Endothelial cell of umbilical vein (primary cell): ENCODE data around the gene SFXN3. TPM values are rescaled to one million over a fixed set of nuclear protein-coding genes. Genes with fewer than 3 reads are reported as not detected.

Experiments used
- BruUV-seq: library from RNA; stranded (reverse); fragments of 400-500 nt; replicated peaks from 2 replicates; lab custom pipeline; 2021; lab: Mats Ljungman, UMichigan
- CTCF ChIA-PET: fragments of 300-600, 350-600 bp; sonication (Branson Sonifier 250); formaldehyde crosslinking; loops from one replicate; lab custom pipeline; 2021; ENCODE audit warnings: antibody characterized with exemption, inconsistent platforms; lab: Charles Lee
- POLR2A ChIA-PET: fragments of 300-600, 350-600 bp; sonication (Branson Sonifier 250); formaldehyde crosslinking; loops from one replicate; lab custom pipeline; 2021; ENCODE audit warnings: antibody characterized with exemption, inconsistent platforms; lab: Charles Lee
- DNase-seq: peaks from one replicate; pipeline ENCODE4 v3.0.0-alpha.2; 2011; ENCODE audit warnings: low read depth, low spot score
- FAIRE-seq: peaks from 2 replicates; lab custom pipeline; 2011; peaks lifted over from hg19 to GRCh38; lab: Jason Lieb, UNC
- H2AFZ ChIP-seq: 2 replicates; pipeline ENCODE4 v1.6.0; 2012; ENCODE audit warnings: low read depth, low read length, control low read depth, inconsistent platforms
- H3K27ac ChIP-seq: 2 replicates; pipeline ENCODE4 v1.5.1; 2011; ENCODE audit warnings: low read depth, mild to moderate bottlenecking, control low read depth, low read length, moderate library complexity; ENCODE audit not compliant: insufficient read depth
- H3K27me3 ChIP-seq, 2 experiments: 2 replicates each; pipeline versions ENCODE4 v1.6.0 to v1.6.1; 2011; ENCODE audit warnings: low read length in 2 of 2, mixed read lengths in 1 of 2; ENCODE audit not compliant: control insufficient read depth in 2 of 2, insufficient read depth in 2 of 2
- H3K36me3 ChIP-seq, 2 experiments: 2 replicates in 1 of 2; 3 replicates in 1 of 2; pipeline ENCODE4 v1.5.1; 2011; ENCODE audit warnings: low read length in 2 of 2, mild to moderate bottlenecking in 1 of 2, moderate library complexity in 1 of 2; ENCODE audit not compliant: control insufficient read depth in 2 of 2, insufficient read depth in 2 of 2; ENCODE audit errors: extremely low read depth in 1 of 2
- H3K4me1 ChIP-seq: 3 replicates; pipeline ENCODE4 v1.5.1; 2011; ENCODE audit warnings: mild to moderate bottlenecking, low read length; ENCODE audit not compliant: control insufficient read depth, insufficient read depth; ENCODE audit errors: extremely low read depth
- H3K4me2 ChIP-seq: 2 replicates; pipeline ENCODE4 v1.6.1; 2011; ENCODE audit warnings: low read length, control low read depth, mixed read lengths; ENCODE audit not compliant: insufficient read depth
- H3K4me3 ChIP-seq, 3 experiments: fragments of 200-600 bp in 1 of 3; sonication (generic), shearing (Covaris generic) in 1 of 3; replicated peaks in 1 of 3; 2 replicates each; pipeline ENCODE4 v1.5.1; 2011 to 2016; ENCODE audit warnings: control low read depth in 3 of 3, low read length in 3 of 3, mild to moderate bottlenecking in 2 of 3, inconsistent platforms in 1 of 3, low read depth in 1 of 3, moderate library complexity in 1 of 3; ENCODE audit not compliant: insufficient read depth in 1 of 3
- H3K79me2 ChIP-seq: 2 replicates; pipeline ENCODE4 v1.6.0; 2012; ENCODE audit warnings: low read length, inconsistent platforms; ENCODE audit not compliant: control insufficient read depth, insufficient read depth
- H3K9ac ChIP-seq: replicated peaks from 2 replicates; pipeline ENCODE3; 2011; ENCODE audit warnings: low read length, control low read depth; ENCODE audit not compliant: insufficient read depth; ENCODE audit errors: extremely low read depth
- H3K9me1 ChIP-seq: replicated peaks from 3 replicates; pipeline ENCODE4 v1.6.0; 2011; ENCODE audit warnings: mild to moderate bottlenecking, low read length; ENCODE audit not compliant: control insufficient read depth, insufficient read depth; ENCODE audit errors: extremely low read depth
- H3K9me3 ChIP-seq: replicated peaks from 2 replicates; pipeline ENCODE4 v1.5.1; 2012; ENCODE audit warnings: low read length, inconsistent platforms; ENCODE audit not compliant: control insufficient read depth, insufficient read depth
- H4K20me1 ChIP-seq: replicated peaks from 2 replicates; pipeline ENCODE3; 2011; ENCODE audit warnings: mild to moderate bottlenecking, low read length; ENCODE audit not compliant: control insufficient read depth, insufficient read depth; ENCODE audit errors: extremely low read depth
- CTCF ChIP-seq, 2 donors: IDR thresholded peaks; 1 replicate in 1 of 2; 2 replicates in 1 of 2; pipeline ENCODE4 v1.5.1; 2011; ENCODE audit warnings: low read length in 2 of 2, mild to moderate bottlenecking in 2 of 2, moderate library complexity in 2 of 2, control low read depth in 1 of 2, inconsistent platforms in 1 of 2, low read depth in 1 of 2; ENCODE audit not compliant: insufficient read depth in 1 of 2; ENCODE audit errors: extremely low read depth in 1 of 2
- EZH2 ChIP-seq: IDR thresholded peaks from 2 replicates; pipeline ENCODE4 v1.6.1; 2012; ENCODE audit warnings: borderline replicate concordance, low read depth, mild to moderate bottlenecking, moderate library complexity, low read length, inconsistent platforms; ENCODE audit not compliant: severe bottlenecking
- FOS ChIP-seq: IDR thresholded peaks from 2 replicates; pipeline ENCODE4 v1.6.1; 2011; ENCODE audit warnings: mild to moderate bottlenecking, low read length, moderate library complexity, borderline replicate concordance; ENCODE audit not compliant: insufficient read depth
- GATA2 ChIP-seq: IDR thresholded peaks from 2 replicates; pipeline ENCODE4 v1.7.0; 2011; ENCODE audit warnings: low read depth, mild to moderate bottlenecking, moderate library complexity, mixed read lengths, low read length; ENCODE audit not compliant: insufficient read length, insufficient read depth
- MYC ChIP-seq: IDR thresholded peaks from one replicate; pipeline ENCODE4 v1.6.1; 2011; ENCODE audit warnings: mild to moderate bottlenecking, low read depth, low read length
- POLR2A ChIP-seq: IDR thresholded peaks from 2 replicates; pipeline ENCODE4 v1.6.1; 2012; ENCODE audit warnings: low read depth, mild to moderate bottlenecking, control low read depth, low read length
- dilution Hi-C: fragments of 300-500 bp; cut with MboI; formaldehyde crosslinking; loops from one replicate; pipeline ENCODE4 v1.15.0; 2019; ENCODE audit warnings: low sequenced_read_pairs; ENCODE audit not compliant: extremely low pct_ligation_motif_present
- intact Hi-C: fragments of 100-400 bp; cut with micrococcal nuclease; formaldehyde crosslinking; loops from one replicate; pipeline ENCODE4 v1.10.0; 2022
- polyA plus RNA-seq, 4 experiments: library from polyadenylated mRNA; depleted of rRNA in 3 of 4; stranded (reverse) in 3 of 4; unstranded in 1 of 4; fragments of >200 nt; gene quantifications; 2 replicates each; pipeline versions ENCODE4 v1.2.1 to v1.2.3, GENCODE V29; 2011 to 2012; ENCODE audit warnings: missing spikeins in 1 of 4
- total RNA-seq: library from RNA; stranded (reverse); gene quantifications from 2 replicates; pipeline ENCODE4 v1.2.3, GENCODE V29; 2021

The SFXN3 gene
- total and polyA plus RNA-seq, 2 donors (not counting 3 experiments of a cell fraction or from before 2014, with no cell fraction given) = 83.1 to 117 TPM

GRCh38 chr10:101062232-101063049 lies 31.4 kb downstream of the SFXN3 start:
- no peaks in the 10 kb centered on the region for H3K79me2 ChIP-seq
- H4K20me1 ChIP-seq = no peaks in the 10 kb centered on the region
- no peaks in the 10 kb centered on the region for H3K27me3 ChIP-seq
- FAIRE-seq (peak; percentile 72), DNase-seq (peak; percentile 56)
- peak overlapping the region; percentile 13 for H3K4me2 ChIP-seq
- H2AFZ ChIP-seq = peak overlapping the region; percentile 33
- no peaks in the 10 kb centered on the region for H3K36me3 ChIP-seq
- ChIA-PET POLR2A (no interaction called here), CTCF (interaction anchor here (0.6 to 13.1 kb wide), 7 partner anchors 13 to 80 kb away, joined by 3 to 290 read pairs (median 17); no protein-coding TSS in a partner anchor)
- peak overlapping the region in 1 of 3 experiments; percentile 14 for H3K4me3 ChIP-seq
- dilution Hi-C loops = no loop called here
- H3K4me1 ChIP-seq = peaks cover 50% of the 10 kb centered on the region
- no peaks in the 10 kb centered on the region for H3K9me3 ChIP-seq
- intact Hi-C loops = loop anchor here (1.0 kb wide), 1 partner anchor 19 kb away; no protein-coding TSS in a partner anchor
- H3K9ac ChIP-seq = no peak overlapping the region
- no TSS peak for BruUV-seq
- H3K27ac ChIP-seq = peak overlapping the region; percentile 99
- no peaks in the 10 kb centered on the region for H3K9me1 ChIP-seq
- TF ChIP-seq CTCF (IDR thresholded peaks at IDR 0.05; ENCODE audit: extremely low read depth in 1 of 2, insufficient read depth in 1 of 2, low read depth in 1 of 2, low read length in 2 of 2) (peak; percentile 69 to 70), EZH2 (no peak)

- ChIA-PET POLR2A (no interaction called here), CTCF (interaction anchor here (0.6 to 13.1 kb wide), 5 partner anchors 13 to 79 kb away, joined by 3 to 290 read pairs (median 17); no protein-coding TSS in a partner anchor)
- Histone ChIP-seq H3K9me3 (no peaks in the 10 kb centered on the region), H3K36me3 (no peaks in the 10 kb centered on the region), H3K27ac (no peak overlapping the region), H3K4me1 (peaks cover 54% of the 10 kb centered on the region), H3K27me3 (no peaks in the 10 kb centered on the region), H2AFZ (peak overlapping the region; percentile 33), H4K20me1 (no peaks in the 10 kb centered on the region), H3K4me2 (peak overlapping the region; percentile 13), H3K79me2 (no peaks in the 10 kb centered on the region), H3K9ac (no peak overlapping the region), H3K9me1 (no peaks in the 10 kb centered on the region), H3K4me3 (no peak overlapping the region)
- no TSS peak for BruUV-seq
- TF ChIP-seq EZH2 (no peak), POLR2A (no peak), MYC (no peak), GATA2 (no peak), FOS (no peak)
- intact Hi-C loops = no loop called here
- DNase-seq (peak; percentile 21), FAIRE-seq (no peak)
- dilution Hi-C loops = no loop called here
Measured at GRCh38 chr10:101063050-101063525, 32.1 kb downstream of the SFXN3 start.
